ENCODE results near the gene THPO. TPM values are rescaled to one million over a fixed set of nuclear protein-coding genes. Genes with fewer than 3 reads are reported as not detected.

Gene THPO
- polyA plus RNA-seq, 3 donors: not detected

- intact Hi-C loops (cut with micrococcal nuclease): no loop called here
- H3K4me2 ChIP-seq (replicated peaks; ENCODE audit: extremely low read depth, low read length, poor library complexity, severe bottlenecking): no peak overlapping the region
- Mint-ChIP-seq H3K9me3 (peaks cover 0 to 1% (median 0%) of the 10 kb centered on the region in 7 donors), H3K27ac (peak overlapping the region in 1 of 7 donors; percentile 82), H3K4me3 (no peak overlapping the region), H3K4me1 (peaks cover 8% of the 10 kb centered on the region), H3K27me3 (ENCODE audit: low read depth in 3 of 3) (peaks cover 14 to 15% (median 15%) of the 10 kb centered on the region in 3 donors), H3K36me3 (no peaks in the 10 kb centered on the region)
- DNase-seq: no peak
- 92% methylated on average over 11 of the region's 24 CpGs for WGBS (ENCODE audit: insufficient coverage)
- no peak overlapping the region for H3K9ac ChIP-seq (ENCODE audit: insufficient read depth, low read length, poor library complexity, severe bottlenecking)
- peaks cover 0 to 12% of the 10 kb centered on the region in 2 donors for H3K27me3 ChIP-seq (ENCODE audit: control insufficient read depth in 2 of 2, insufficient read depth in 2 of 2, low read length in 2 of 2)
- no peak for TF ChIP-seq CTCF (IDR thresholded peaks at IDR 0.05)
- H2AFZ ChIP-seq (ENCODE audit: insufficient read depth, low read depth, low read length, poor library complexity, severe bottlenecking): no peak overlapping the region
- H4K20me1 ChIP-seq (ENCODE audit: insufficient read depth, low read length): no peaks in the 10 kb centered on the region
- H3K79me2 ChIP-seq (ENCODE audit: insufficient read depth, low read length): no peaks in the 10 kb centered on the region
- no peaks in the 10 kb centered on the region for H3K9me3 ChIP-seq (replicated peaks in 1 of 2; ENCODE audit: control insufficient read depth in 1 of 2, insufficient read depth in 1 of 2, low read length in 2 of 2)
- no peaks in the 10 kb centered on the region for H3K36me3 ChIP-seq (replicated peaks in 1 of 2; ENCODE audit: control insufficient read depth in 1 of 2, insufficient read depth in 2 of 2, low read length in 2 of 2)
- H3K4me1 ChIP-seq (ENCODE audit: control insufficient read depth in 1 of 2, insufficient read depth in 2 of 2, low read length in 2 of 2): peaks cover 12 to 18% of the 10 kb centered on the region in 2 donors
- no peak overlapping the region for H3K4me3 ChIP-seq (replicated peaks in 1 of 3; ENCODE audit: low read depth in 2 of 3, low read length in 3 of 3)
- H3K27ac ChIP-seq (ENCODE audit: low read depth in 1 of 2, low read length in 2 of 2): no peak overlapping the region
Observed at GRCh38 chr3:184357248-184358123, 20.5 kb downstream of the THPO start.

GRCh38 chr3:184355261-184356040 is 22.6 kb downstream of the THPO start:
- Mint-ChIP-seq H3K27me3 (ENCODE audit: low read depth in 3 of 3) (peaks cover 10 to 13% (median 11%) of the 10 kb centered on the region in 3 donors), H3K9me3 (peaks cover 0 to 1% (median 0%) of the 10 kb centered on the region in 7 donors), H3K36me3 (no peaks in the 10 kb centered on the region), H3K27ac (no peak overlapping the region), H3K4me1 (no peaks in the 10 kb centered on the region), H3K4me3 (no peak overlapping the region)
- Histone ChIP-seq H3K4me2 (replicated peaks; ENCODE audit: extremely low read depth, low read length, poor library complexity, severe bottlenecking) (no peak overlapping the region), H3K4me3 (replicated peaks in 1 of 3; ENCODE audit: low read depth in 2 of 3, low read length in 3 of 3) (no peak overlapping the region), H3K79me2 (ENCODE audit: insufficient read depth, low read length) (no peaks in the 10 kb centered on the region), H3K27me3 (ENCODE audit: control insufficient read depth in 2 of 2, insufficient read depth in 2 of 2, low read length in 2 of 2) (peaks cover 0 to 5% of the 10 kb centered on the region in 2 donors), H3K9ac (ENCODE audit: insufficient read depth, low read length, poor library complexity, severe bottlenecking) (no peak overlapping the region), H3K27ac (ENCODE audit: low read depth in 1 of 2, low read length in 2 of 2) (no peak overlapping the region), H2AFZ (ENCODE audit: insufficient read depth, low read depth, low read length, poor library complexity, severe bottlenecking) (no peak overlapping the region), H3K4me1 (ENCODE audit: control insufficient read depth in 1 of 2, insufficient read depth in 2 of 2, low read length in 2 of 2) (peaks cover 0 to under 1% of the 10 kb centered on the region in 2 donors), H3K36me3 (replicated peaks in 1 of 2; ENCODE audit: control insufficient read depth in 1 of 2, insufficient read depth in 2 of 2, low read length in 2 of 2) (no peaks in the 10 kb centered on the region), H4K20me1 (ENCODE audit: insufficient read depth, low read length) (no peaks in the 10 kb centered on the region), H3K9me3 (replicated peaks in 1 of 2; ENCODE audit: control insufficient read depth in 1 of 2, insufficient read depth in 1 of 2, low read length in 2 of 2) (no peaks in the 10 kb centered on the region)
- no peak for DNase-seq
- intact Hi-C loops (cut with micrococcal nuclease): no loop called here
- no peak for TF ChIP-seq CTCF (IDR thresholded peaks at IDR 0.05)
- WGBS (ENCODE audit: insufficient coverage): 97% methylated on average over 16 of the region's 18 CpGs
